Measurements from ENCODE around the gene GUCD1. TPM values are rescaled to one million over a fixed set of nuclear protein-coding genes. Genes with fewer than 3 reads are reported as not detected.

GUCD1 gene
- total and polyA plus RNA-seq, 2 experiments from 2014 or later, result 68.8 to 73.9 TPM

DNA sequence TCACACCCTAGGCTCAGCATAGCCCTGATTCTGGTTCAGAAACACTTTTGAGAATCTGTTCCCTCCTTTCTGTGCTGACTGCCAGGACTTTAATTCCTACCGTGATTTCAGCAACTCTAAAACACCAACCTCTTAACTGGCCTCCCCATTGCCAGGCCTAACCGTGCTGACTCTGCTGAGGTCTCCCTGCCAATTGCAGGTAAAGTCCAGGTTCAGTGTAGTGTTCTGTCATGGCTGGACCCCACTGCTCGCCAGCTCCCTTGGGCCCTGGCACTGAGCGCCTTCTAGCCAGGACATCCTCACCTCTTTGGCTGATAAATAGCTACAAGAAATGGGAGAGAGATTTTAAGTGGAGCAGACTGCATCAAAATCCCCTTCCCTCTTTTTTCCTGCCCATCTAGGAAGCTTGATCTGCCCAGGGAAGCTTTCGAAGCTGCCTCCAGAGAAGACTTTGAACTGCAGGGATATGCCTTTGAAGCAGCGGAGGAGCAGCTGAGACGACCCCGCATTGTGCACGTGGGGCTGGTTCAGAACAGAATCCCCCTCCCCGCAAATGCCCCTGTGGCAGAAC is 55.1 kb downstream of the GUCD1 start:
- H3K27ac ChIP-seq, result no peak overlapping the region
- no peaks in the 10 kb centered on the region for H3K36me3 ChIP-seq
- H3K9me3 ChIP-seq (ENCODE audit: low read depth), result no peaks in the 10 kb centered on the region
- no peak for DNase-seq (ENCODE audit: low read depth in 1 of 2, low spot score in 1 of 2)
- peaks cover 26% of the 10 kb centered on the region for H3K4me1 ChIP-seq (ENCODE audit: low read depth)
- peaks cover 3% of the 10 kb centered on the region for H3K27me3 ChIP-seq
- TF ChIP-seq, protein P1, sequence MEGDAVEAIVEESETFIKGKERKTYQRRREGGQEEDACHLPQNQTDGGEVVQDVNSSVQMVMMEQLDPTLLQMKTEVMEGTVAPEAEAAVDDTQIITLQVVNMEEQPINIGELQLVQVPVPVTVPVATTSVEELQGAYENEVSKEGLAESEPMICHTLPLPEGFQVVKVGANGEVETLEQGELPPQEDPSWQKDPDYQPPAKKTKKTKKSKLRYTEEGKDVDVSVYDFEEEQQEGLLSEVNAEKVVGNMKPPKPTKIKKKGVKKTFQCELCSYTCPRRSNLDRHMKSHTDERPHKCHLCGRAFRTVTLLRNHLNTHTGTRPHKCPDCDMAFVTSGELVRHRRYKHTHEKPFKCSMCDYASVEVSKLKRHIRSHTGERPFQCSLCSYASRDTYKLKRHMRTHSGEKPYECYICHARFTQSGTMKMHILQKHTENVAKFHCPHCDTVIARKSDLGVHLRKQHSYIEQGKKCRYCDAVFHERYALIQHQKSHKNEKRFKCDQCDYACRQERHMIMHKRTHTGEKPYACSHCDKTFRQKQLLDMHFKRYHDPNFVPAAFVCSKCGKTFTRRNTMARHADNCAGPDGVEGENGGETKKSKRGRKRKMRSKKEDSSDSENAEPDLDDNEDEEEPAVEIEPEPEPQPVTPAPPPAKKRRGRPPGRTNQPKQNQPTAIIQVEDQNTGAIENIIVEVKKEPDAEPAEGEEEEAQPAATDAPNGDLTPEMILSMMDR (IDR thresholded peaks at IDR 0.05; ENCODE audit: low read depth, low read length), result no peak
- H3K4me3 ChIP-seq, result no peak overlapping the region

- peaks cover 9% of the 10 kb centered on the region for H3K27me3 ChIP-seq
- H3K9me3 ChIP-seq (ENCODE audit: low read depth), result no peaks in the 10 kb centered on the region
- TF ChIP-seq, protein P1 (IDR thresholded peaks at IDR 0.05; ENCODE audit: low read depth, low read length), result no peak
- H3K36me3 ChIP-seq, result no peaks in the 10 kb centered on the region
- peaks cover 27% of the 10 kb centered on the region for H3K4me1 ChIP-seq (ENCODE audit: low read depth)
- DNase-seq (ENCODE audit: low read depth in 1 of 2, low spot score in 1 of 2), result peak in 1 of 2 donors; percentile 37
- H3K27ac ChIP-seq, result peak overlapping the region; percentile 26
- no peak overlapping the region for H3K4me3 ChIP-seq
Observed at GRCh38 chr22:24498824-24499223, 56.1 kb downstream of the GUCD1 start.

- DNase-seq (ENCODE audit: low read depth in 1 of 2, low spot score in 1 of 2), result no peak
- no peak overlapping the region for H3K27ac ChIP-seq
- no peaks in the 10 kb centered on the region for H3K36me3 ChIP-seq
- no peaks in the 10 kb centered on the region for H3K9me3 ChIP-seq (ENCODE audit: low read depth)
- TF ChIP-seq, protein P1 (IDR thresholded peaks at IDR 0.05; ENCODE audit: low read depth, low read length), result no peak
- no peak overlapping the region for H3K4me3 ChIP-seq
- H3K27me3 ChIP-seq, result peaks cover 9% of the 10 kb centered on the region
- H3K4me1 ChIP-seq (ENCODE audit: low read depth), result peaks cover 32% of the 10 kb centered on the region
Observed at GRCh38 chr22:24497841-24498258, 57.1 kb downstream of the GUCD1 start.

- Histone ChIP-seq H3K27me3 (peaks cover 9% of the 10 kb centered on the region), H3K4me3 (no peak overlapping the region), H3K36me3 (no peaks in the 10 kb centered on the region), H3K9me3 (ENCODE audit: low read depth) (no peaks in the 10 kb centered on the region), H3K27ac (no peak overlapping the region), H3K4me1 (ENCODE audit: low read depth) (peaks cover 29% of the 10 kb centered on the region)
- no peak for DNase-seq (ENCODE audit: low read depth in 1 of 2, low spot score in 1 of 2)
- TF ChIP-seq, protein P1 (IDR thresholded peaks at IDR 0.05; ENCODE audit: low read depth, low read length), result no peak
Observed at GRCh38 chr22:24496661-24497060, 58.3 kb downstream of the GUCD1 start.

DNA sequence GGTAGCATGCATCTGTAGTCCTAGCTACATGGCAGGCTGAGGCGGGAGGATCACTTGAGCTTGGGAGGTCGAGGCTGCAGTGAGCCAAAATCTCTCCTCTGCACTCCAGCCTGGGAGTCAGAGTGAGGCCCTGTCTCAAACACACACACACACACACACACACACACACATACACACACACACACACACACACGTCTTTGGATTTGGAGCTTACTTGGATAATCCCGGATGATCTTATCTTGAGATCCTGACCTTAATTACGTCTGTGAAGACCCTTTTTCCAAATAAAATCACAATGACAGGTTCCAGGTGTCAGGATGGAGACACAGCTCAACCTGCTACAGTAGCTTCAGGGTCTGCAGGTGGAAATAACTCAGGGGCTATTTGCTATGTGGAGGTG is 58.7 kb downstream of the GUCD1 start:
- H3K4me1 ChIP-seq (ENCODE audit: low read depth), result peaks cover 25% of the 10 kb centered on the region
- no peak for DNase-seq (ENCODE audit: low read depth in 1 of 2, low spot score in 1 of 2)
- no peaks in the 10 kb centered on the region for H3K36me3 ChIP-seq
- no peak overlapping the region for H3K4me3 ChIP-seq
- H3K27me3 ChIP-seq, result peaks cover 9% of the 10 kb centered on the region
- no peaks in the 10 kb centered on the region for H3K9me3 ChIP-seq (ENCODE audit: low read depth)
- H3K27ac ChIP-seq, result no peak overlapping the region
- TF ChIP-seq, protein P1 (IDR thresholded peaks at IDR 0.05; ENCODE audit: low read depth, low read length), result no peak

Data from cardiac muscle cell (in vitro differentiated cells and primary cell).